NCI-H1930 (cell line): ENCODE results near the gene TNS3.
"Not testable (repeated sequence)": the region's sequence is repeated elsewhere in the genome, so short reads cannot be mapped to it uniquely, and the experiment has no call there.

Experiments used
- DNase-seq, 2 experiments: peaks; one replicate each; lab custom pipeline; 2025; lab: John Stamatoyannopoulos, UW

Gene TNS3

GRCh38 chr7:47452295-47452694 lies 129.6 kb downstream of the TNS3 start:
- DNase-seq = no peak

- no peak for DNase-seq
Observed at GRCh38 chr7:47451851-47452205, 130.1 kb downstream of the TNS3 start.

- DNase-seq = no peak
Observed at GRCh38 chr7:47449810-47450590, 131.9 kb downstream of the TNS3 start.

GRCh38 chr7:47448971-47449370 lies 132.9 kb downstream of the TNS3 start:
- no peak for DNase-seq

DNA sequence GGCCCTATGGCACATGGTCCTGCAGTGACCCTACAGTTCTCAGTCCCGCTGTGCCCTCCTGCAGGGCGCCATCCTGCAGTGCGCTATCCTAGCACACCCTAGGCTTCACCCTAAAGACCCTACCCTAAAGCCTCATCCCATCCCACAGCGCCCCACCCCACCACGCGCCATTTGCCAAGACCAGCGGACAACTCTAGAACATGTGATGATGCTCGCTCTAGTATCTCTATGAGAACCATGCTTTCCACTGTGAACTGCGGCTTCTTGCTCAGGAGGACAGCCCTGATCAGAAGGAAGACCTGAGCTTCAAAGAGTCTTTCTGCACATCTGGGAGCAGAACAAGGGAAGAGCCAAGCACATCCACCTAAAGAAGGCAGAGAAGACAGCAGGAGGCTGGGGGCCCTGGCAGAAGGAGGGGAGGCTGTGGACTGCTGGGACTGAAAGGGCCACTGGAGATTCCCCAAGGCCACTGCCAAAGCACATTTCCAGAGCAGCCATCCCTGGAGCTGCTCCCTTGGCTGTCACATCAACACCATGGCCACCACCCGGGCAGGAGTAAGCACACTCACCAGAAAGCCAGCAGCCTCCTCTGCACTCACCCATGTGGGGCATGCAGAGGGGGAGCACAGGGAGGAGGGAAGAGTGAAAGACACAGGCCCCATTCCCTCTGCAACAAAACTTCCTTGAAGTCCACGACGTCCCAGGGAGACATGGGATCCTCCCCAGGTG lies 134.1 kb downstream of the TNS3 start:
- no peak for DNase-seq

- no peak for DNase-seq
Observed at GRCh38 chr7:47446871-47447466, 134.9 kb downstream of the TNS3 start.

DNA sequence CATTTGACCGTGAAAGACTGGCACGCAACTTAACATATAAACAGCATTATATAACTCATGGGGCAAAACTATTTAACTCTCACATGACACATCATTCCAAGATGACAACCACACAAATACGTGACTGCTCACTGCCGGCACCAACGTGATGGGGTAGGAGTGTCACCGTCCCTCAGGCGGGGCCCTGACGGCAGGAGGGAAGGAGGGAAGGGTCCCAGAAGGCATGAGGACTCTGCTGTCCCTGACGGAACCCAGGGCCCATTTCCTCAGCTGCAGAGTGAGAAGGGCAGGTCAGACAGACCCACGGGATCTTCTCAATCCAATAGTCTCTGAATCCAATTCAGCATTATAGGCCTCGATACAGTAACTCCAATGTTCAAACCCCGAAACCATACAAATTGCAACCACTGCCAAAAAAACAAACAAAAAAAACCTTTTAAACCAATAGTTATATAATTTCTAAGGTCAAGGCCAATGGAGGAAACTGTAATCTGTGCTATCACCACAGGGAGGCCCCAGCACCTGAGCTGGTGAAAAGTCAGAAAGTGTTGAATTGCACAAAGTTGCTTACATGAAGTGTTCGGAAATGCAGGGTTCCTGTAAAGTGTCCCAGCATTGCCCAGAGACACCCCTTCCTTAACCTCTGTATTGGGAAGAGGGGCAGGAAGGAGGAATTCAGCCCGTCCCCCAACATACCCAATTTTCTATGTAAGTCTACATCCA lies 137.4 kb downstream of the TNS3 start:
- DNase-seq = no peak

GRCh38 chr7:47443049-47443448 lies 138.9 kb downstream of the TNS3 start:
- DNase-seq = no peak

- DNase-seq = no peak
Observed at GRCh38 chr7:47442605-47442865, 139.4 kb downstream of the TNS3 start.

DNA sequence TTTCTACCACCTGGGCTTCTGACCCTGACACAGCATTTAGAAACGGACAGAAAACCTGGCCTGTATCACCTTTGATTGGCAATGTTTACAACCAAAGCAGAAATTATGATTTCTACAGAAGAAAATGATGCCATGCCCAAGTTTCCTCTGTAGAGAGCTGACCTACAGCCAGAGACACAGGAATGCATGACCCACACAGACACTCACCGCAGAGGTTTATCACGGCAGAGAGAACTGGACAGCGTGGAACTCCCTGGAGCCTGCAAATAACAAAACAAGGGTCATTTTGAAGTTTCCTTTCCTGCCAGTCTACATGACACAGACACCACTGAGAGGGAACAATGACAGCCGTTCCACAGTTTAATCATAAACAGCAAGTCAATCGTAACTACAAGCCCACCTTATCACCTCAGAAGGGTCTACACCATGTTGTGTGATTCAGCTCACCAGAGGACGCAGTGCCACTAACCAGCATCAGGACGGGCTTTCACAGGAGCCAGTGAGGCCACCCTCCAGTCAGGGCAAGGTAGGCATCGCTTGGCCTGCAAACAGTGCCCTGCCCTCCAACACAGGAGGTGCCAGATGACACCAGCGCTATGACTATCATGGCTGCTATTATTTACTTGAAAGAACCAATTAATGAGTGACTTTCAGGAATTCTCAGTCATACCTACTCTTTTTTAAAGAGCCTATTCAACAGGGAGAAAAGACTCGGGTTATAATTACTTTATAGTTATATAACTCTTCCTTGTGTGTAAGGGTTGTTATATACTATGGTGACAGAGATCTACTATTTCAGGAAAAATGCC lies 139.9 kb downstream of the TNS3 start:
- DNase-seq = no peak

GRCh38 chr7:47441048-47441447 lies 140.9 kb downstream of the TNS3 start:
- DNase-seq = not testable (repeated sequence)

DNA sequence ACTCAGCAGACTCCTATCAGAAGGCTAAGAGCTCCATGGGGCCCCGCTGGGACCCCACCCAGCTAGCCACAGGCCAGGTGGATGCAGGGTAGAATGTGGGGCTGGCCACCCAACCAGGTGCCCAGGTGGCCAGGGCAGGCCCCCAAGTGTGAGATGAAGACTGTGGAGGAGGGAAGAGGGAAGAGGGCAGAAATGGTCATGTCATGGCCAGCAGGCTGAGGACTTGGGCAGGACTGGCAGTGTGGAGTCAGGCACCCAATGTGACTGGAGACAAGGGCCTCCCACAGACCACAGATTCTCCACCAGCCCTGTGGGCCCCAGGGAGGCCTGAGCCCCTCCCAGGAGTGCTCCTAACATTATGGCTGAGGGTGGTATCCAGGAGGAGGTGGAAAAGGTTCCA lies 141.6 kb downstream of the TNS3 start:
- DNase-seq = no peak

DNA sequence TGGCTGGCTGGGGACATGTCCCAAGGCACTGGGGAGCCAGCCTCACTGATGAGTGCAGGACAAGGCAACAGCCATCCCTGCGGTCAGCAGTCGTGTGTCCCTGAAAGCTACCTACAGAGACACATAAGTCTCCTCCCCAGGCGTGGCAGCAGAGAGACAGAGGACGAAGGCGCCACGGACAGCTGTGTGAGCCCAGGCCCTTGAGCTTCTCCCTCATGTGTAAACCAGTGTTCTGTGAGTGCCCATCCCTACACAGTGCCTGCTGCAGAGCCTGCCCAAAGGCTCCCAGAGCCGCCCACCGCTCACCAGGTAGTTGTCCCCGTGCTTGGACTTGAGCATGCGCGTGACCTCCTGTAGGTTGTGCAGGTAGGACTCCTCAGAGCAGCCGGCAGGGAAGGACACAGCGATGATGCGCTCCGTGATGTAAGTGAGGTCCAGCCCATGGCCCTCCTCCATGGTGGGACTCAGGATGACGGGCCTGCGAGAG lies 142.7 kb downstream of the TNS3 start:
- no peak for DNase-seq

DNA sequence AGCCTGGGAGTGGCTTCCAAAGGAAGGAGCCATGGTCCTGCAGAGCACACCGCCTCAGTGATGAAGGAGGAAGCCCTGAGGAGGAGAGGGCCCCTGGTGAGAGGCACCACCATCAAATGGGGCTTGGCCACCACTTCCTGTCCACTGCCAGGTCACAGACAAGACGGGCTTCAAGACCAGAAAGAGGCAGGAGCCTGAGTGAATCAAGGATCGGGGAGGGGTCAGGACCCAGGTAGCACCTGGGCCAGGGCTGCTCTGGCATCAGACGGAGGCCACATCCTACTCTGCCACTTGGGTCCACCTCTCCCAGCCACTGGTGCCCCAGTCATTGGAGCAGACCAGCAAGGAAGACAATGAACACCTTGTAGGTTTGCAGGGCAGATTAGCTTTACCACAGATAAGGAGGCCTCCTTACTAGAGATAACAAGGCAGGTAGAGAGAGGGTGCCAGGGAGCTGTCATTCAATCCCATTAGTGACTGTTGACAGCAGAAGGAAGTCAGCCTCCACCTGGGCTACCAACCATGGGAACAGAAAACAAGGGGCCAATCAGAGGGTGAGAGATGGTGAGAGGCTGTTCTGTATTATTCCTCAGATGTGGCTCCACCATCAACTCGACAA lies 143.4 kb downstream of the TNS3 start:
- DNase-seq = no peak

DNA sequence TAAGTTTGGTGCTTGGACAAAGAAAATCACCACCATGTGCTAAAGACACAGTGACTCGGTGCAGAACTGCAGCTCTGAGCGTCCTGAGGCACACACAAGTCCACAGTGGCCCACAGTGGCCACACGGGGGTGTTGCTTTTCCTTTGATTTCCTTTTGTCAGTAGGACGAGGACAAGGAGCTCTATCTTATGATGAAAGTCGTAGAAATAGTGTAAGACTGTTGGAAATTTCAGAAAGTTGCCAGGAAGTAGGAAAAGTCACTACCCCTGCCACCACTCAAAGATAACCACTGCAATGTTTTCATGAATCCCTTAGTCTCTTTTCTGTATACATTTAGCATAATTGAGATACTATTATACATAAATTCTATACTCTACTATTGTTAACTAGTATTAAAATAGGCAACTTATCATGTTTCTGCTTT lies 146.0 kb downstream of the TNS3 start:
- no peak for DNase-seq

GRCh38 chr7:47433564-47433895 lies 148.4 kb downstream of the TNS3 start:
- no peak for DNase-seq

DNA sequence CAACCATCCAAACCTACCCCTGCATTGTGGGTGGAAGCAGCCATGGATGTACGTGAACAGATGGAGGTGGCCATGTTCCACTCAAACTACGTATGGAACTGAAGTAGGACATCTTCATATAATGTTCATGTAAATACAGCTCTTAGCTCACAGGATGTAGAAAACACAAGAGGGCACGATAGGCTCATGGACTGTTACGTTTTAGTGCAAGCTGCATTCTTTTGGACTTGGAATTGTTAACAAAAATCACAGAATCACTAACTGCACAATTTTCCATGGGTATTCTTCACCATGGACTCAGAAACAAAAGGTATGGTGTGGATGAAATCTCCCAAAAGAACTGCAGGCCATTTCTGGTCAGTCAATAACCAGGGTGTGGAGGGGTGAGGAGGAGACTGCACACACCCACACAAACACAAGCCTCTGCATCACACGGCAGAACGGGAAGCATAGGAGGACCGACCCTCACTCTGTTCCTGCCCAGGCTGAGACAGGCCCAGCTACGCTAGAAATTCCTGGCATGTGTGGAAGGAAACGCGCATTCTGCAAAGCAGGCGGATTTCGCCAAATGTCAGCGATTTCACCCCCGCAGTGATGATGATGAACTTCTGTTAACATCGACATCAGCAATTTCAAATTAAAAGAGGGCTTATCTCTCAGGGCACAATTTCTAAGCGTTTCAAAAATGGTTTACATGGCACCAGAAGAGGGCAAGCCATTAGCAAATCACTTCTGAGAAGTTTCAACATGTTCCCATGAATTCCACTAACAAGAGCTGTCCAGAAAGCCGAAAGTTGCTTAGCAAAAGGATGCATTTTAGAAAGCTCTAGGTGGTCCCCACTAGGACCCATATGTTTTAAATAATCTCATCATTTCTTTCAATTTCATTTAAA lies 149.0 kb downstream of the TNS3 start:
- no peak for DNase-seq

- DNase-seq = no peak
Observed at GRCh38 chr7:47430422-47430821, 151.5 kb downstream of the TNS3 start.

- no peak for DNase-seq
Observed at GRCh38 chr7:47428768-47429472, 153.0 kb downstream of the TNS3 start.
